ENCODE measurements around the gene HAL.

HAL gene

DNA sequence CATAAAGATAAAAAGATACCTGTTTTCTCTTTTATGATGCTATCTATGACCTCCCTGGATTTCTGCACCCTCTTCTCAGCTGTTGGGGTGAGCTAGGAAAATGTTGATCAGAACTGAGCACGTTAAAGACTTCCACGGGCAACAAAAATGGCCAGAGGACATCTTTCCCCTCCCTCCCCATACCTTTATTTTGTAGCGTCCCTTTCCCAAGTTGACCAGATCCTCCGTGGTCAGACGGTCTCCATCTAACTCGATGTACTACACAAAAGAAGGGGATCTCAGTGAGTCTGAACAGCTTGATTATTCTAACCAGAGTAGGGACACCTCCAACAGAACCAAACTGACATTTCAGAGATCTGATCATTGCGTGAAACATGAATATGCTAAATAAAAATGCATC is 2.2 kb downstream of the HAL start:
- no peak for TF ChIP-seq ZNF560 (tag by site-specific recombination; IDR thresholded peaks at IDR 0.05; ENCODE audit: borderline replicate concordance)
- TF ChIP-seq ZNF404 (tag by site-specific recombination; IDR thresholded peaks at IDR 0.05) = no peak
- no peak for TF ChIP-seq ZNF302 (tag by site-specific recombination; IDR thresholded peaks at IDR 0.05; ENCODE audit: low read depth)
- POLR2A ChIA-PET = no interaction called here
- Histone ChIP-seq H3K4me3 (ENCODE audit: low read depth, low read length) (no peak overlapping the region), H3K4me1 (ENCODE audit: control insufficient read depth, insufficient read depth, low read length) (no peaks in the 10 kb centered on the region), H3K9me3 (ENCODE audit: control insufficient read depth, insufficient read depth, low read depth, low read length) (no peaks in the 10 kb centered on the region), H3K27ac (ENCODE audit: extremely low read depth, low read depth, low read length) (no peak overlapping the region), H3K36me3 (ENCODE audit: control insufficient read depth in 2 of 2, insufficient read depth in 1 of 2, low read length in 2 of 2) (peaks cover 0 to 5% of the 10 kb centered on the region in 2 experiments; a peak in 1 of 3 replicates)
- CTCF ChIA-PET = interaction anchor here (0.6 to 2.0 kb wide), 2 partner anchors 75 to 103 kb away, joined by 3 to 8 read pairs; no protein-coding TSS in a partner anchor

DNA sequence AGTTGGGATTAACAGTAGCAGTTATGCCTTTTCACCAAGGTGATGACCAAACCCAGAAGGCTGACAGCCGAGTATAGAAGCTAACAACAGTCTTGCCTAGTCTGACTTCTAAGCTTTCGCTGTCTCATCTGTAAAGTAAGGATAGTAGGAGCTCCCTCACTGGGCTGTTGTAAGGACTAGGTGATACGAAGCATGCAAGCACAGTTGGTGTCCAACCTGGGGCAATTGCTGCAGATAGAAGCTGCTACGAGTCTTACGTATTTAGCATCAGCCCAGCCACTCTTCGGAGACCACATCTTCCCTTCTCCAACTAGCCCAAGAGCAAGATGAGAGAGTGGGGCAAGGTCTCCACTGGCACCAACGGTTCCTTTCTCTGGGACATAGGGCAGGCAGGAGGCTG is 6.0 kb downstream of the HAL start:
- POLR2A ChIA-PET = no interaction called here

More for the DNA sequence above, 6.0 kb downstream of the HAL start:
- Histone ChIP-seq H3K9me3 (ENCODE audit: control insufficient read depth, insufficient read depth, low read depth, low read length) (no peaks in the 10 kb centered on the region), H3K27ac (ENCODE audit: extremely low read depth, low read depth, low read length) (no peak overlapping the region), H3K4me1 (ENCODE audit: control insufficient read depth, insufficient read depth, low read length) (no peaks in the 10 kb centered on the region), H3K36me3 (ENCODE audit: control insufficient read depth in 2 of 2, insufficient read depth in 1 of 2, low read length in 2 of 2) (no peaks in the 10 kb centered on the region), H3K4me3 (ENCODE audit: low read depth, low read length) (no peak overlapping the region)
- TF ChIP-seq ZNF626 (tag by site-specific recombination; IDR thresholded peaks at IDR 0.05) (no peak), SP7 (tag by site-specific recombination; IDR thresholded peaks at IDR 0.05) (no peak), ZSCAN16 (tag by site-specific recombination; IDR thresholded peaks at IDR 0.05) (no peak), ZNF114 (tag by site-specific recombination; IDR thresholded peaks at IDR 0.05) (no peak), ZNF350 (tag by site-specific recombination; IDR thresholded peaks at IDR 0.05) (no peak), ZNF629 (tag by site-specific recombination; IDR thresholded peaks at IDR 0.05) (no peak), ZNF366 (tag by site-specific recombination; conservative IDR thresholded peaks at IDR 0.05) (no peak), ZNF621 (tag by site-specific recombination; IDR thresholded peaks at IDR 0.05) (no peak), SP2 (tag by site-specific recombination; IDR thresholded peaks at IDR 0.05) (no peak), ZNF521 (tag by site-specific recombination; IDR thresholded peaks at IDR 0.05) (no peak), ZFP41 (tag by site-specific recombination; IDR thresholded peaks at IDR 0.05; ENCODE audit: borderline replicate concordance) (no peak), WT1 (tag by site-specific recombination; IDR thresholded peaks at IDR 0.05) (no peak), ZNF48 (tag by site-specific recombination; IDR thresholded peaks at IDR 0.05) (no peak), TRIM28 (IDR thresholded peaks at IDR 0.05; ENCODE audit: borderline replicate concordance, low read length) (no peak), ZNF341 (tag by site-specific recombination; IDR thresholded peaks at IDR 0.05; ENCODE audit: low read depth) (no peak), ZNF155 (tag by site-specific recombination; IDR thresholded peaks at IDR 0.05) (no peak)
- TF ChIP-seq, protein P1, sequence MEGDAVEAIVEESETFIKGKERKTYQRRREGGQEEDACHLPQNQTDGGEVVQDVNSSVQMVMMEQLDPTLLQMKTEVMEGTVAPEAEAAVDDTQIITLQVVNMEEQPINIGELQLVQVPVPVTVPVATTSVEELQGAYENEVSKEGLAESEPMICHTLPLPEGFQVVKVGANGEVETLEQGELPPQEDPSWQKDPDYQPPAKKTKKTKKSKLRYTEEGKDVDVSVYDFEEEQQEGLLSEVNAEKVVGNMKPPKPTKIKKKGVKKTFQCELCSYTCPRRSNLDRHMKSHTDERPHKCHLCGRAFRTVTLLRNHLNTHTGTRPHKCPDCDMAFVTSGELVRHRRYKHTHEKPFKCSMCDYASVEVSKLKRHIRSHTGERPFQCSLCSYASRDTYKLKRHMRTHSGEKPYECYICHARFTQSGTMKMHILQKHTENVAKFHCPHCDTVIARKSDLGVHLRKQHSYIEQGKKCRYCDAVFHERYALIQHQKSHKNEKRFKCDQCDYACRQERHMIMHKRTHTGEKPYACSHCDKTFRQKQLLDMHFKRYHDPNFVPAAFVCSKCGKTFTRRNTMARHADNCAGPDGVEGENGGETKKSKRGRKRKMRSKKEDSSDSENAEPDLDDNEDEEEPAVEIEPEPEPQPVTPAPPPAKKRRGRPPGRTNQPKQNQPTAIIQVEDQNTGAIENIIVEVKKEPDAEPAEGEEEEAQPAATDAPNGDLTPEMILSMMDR (tag by site-specific recombination; IDR thresholded peaks at IDR 0.05) = no peak
- TF ChIP-seq, protein P2, sequence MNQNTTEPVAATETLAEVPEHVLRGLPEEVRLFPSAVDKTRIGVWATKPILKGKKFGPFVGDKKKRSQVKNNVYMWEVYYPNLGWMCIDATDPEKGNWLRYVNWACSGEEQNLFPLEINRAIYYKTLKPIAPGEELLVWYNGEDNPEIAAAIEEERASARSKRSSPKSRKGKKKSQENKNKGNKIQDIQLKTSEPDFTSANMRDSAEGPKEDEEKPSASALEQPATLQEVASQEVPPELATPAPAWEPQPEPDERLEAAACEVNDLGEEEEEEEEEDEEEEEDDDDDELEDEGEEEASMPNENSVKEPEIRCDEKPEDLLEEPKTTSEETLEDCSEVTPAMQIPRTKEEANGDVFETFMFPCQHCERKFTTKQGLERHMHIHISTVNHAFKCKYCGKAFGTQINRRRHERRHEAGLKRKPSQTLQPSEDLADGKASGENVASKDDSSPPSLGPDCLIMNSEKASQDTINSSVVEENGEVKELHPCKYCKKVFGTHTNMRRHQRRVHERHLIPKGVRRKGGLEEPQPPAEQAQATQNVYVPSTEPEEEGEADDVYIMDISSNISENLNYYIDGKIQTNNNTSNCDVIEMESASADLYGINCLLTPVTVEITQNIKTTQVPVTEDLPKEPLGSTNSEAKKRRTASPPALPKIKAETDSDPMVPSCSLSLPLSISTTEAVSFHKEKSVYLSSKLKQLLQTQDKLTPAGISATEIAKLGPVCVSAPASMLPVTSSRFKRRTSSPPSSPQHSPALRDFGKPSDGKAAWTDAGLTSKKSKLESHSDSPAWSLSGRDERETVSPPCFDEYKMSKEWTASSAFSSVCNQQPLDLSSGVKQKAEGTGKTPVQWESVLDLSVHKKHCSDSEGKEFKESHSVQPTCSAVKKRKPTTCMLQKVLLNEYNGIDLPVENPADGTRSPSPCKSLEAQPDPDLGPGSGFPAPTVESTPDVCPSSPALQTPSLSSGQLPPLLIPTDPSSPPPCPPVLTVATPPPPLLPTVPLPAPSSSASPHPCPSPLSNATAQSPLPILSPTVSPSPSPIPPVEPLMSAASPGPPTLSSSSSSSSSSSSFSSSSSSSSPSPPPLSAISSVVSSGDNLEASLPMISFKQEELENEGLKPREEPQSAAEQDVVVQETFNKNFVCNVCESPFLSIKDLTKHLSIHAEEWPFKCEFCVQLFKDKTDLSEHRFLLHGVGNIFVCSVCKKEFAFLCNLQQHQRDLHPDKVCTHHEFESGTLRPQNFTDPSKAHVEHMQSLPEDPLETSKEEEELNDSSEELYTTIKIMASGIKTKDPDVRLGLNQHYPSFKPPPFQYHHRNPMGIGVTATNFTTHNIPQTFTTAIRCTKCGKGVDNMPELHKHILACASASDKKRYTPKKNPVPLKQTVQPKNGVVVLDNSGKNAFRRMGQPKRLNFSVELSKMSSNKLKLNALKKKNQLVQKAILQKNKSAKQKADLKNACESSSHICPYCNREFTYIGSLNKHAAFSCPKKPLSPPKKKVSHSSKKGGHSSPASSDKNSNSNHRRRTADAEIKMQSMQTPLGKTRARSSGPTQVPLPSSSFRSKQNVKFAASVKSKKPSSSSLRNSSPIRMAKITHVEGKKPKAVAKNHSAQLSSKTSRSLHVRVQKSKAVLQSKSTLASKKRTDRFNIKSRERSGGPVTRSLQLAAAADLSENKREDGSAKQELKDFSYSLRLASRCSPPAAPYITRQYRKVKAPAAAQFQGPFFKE (tag by site-specific recombination; IDR thresholded peaks at IDR 0.05; ENCODE audit: borderline replicate concordance) = no peak
- TF ChIP-seq, protein P3, sequence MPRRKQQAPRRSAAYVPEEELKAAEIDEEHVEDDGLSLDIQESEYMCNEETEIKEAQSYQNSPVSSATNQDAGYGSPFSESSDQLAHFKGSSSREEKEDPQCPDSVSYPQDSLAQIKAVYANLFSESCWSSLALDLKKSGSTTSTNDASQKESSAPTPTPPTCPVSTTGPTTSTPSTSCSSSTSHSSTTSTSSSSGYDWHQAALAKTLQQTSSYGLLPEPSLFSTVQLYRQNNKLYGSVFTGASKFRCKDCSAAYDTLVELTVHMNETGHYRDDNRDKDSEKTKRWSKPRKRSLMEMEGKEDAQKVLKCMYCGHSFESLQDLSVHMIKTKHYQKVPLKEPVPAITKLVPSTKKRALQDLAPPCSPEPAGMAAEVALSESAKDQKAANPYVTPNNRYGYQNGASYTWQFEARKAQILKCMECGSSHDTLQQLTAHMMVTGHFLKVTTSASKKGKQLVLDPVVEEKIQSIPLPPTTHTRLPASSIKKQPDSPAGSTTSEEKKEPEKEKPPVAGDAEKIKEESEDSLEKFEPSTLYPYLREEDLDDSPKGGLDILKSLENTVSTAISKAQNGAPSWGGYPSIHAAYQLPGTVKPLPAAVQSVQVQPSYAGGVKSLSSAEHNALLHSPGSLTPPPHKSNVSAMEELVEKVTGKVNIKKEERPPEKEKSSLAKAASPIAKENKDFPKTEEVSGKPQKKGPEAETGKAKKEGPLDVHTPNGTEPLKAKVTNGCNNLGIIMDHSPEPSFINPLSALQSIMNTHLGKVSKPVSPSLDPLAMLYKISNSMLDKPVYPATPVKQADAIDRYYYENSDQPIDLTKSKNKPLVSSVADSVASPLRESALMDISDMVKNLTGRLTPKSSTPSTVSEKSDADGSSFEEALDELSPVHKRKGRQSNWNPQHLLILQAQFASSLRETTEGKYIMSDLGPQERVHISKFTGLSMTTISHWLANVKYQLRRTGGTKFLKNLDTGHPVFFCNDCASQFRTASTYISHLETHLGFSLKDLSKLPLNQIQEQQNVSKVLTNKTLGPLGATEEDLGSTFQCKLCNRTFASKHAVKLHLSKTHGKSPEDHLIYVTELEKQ (tag by site-specific recombination; IDR thresholded peaks at IDR 0.05; ENCODE audit: borderline replicate concordance) = no peak
- CTCF ChIA-PET = interaction anchor here (0.5 to 4.5 kb wide), 5 partner anchors 8 to 222 kb away, joined by 3 to 22 read pairs (median 3); no protein-coding TSS in a partner anchor
